Superior temporal gyrus (tissue), 1 donor: ENCODE data around the gene KCNN4.

ENCODE experiments used
- DNase-seq: peaks from one replicate; pipeline ENCODE4 v3.0.0-alpha.2; 2016; ENCODE audit errors: extremely low spot score

KCNN4 gene

GRCh38 chr19:43748205-43748594, 32.6 kb downstream of the KCNN4 start:
- no peak for DNase-seq

- no peak for DNase-seq
Observed at GRCh38 chr19:43747557-43748204, 33.1 kb downstream of the KCNN4 start.

- DNase-seq = peak; percentile 20
Observed at GRCh38 chr19:43743059-43743458, 37.7 kb downstream of the KCNN4 start.

- DNase-seq = no peak
Observed at GRCh38 chr19:43741075-43741825, 39.5 kb downstream of the KCNN4 start.

- DNase-seq = no peak
Observed at GRCh38 chr19:43739439-43740235, 41.1 kb downstream of the KCNN4 start.

- no peak for DNase-seq
Observed at GRCh38 chr19:43738780-43739211, 42.0 kb downstream of the KCNN4 start.

- no peak for DNase-seq
Observed at GRCh38 chr19:43735957-43736356, 44.8 kb downstream of the KCNN4 start.

- DNase-seq = no peak
Observed at GRCh38 chr19:43735013-43735412, 45.8 kb downstream of the KCNN4 start.

- DNase-seq = no peak
Observed at GRCh38 chr19:43731846-43732245, 48.9 kb downstream of the KCNN4 start.

GRCh38 chr19:43731346-43731745, 49.4 kb downstream of the KCNN4 start:
- no peak for DNase-seq

- no peak for DNase-seq
Observed at GRCh38 chr19:43729919-43730318, 50.9 kb downstream of the KCNN4 start.

GRCh38 chr19:43727593-43727853, 53.2 kb downstream of the KCNN4 start:
- no peak for DNase-seq

GRCh38 chr19:43726736-43727592, 53.8 kb downstream of the KCNN4 start:
- no peak for DNase-seq

GRCh38 chr19:43725468-43725867, 55.3 kb downstream of the KCNN4 start:
- DNase-seq = no peak

GRCh38 chr19:43724896-43725295, 55.9 kb downstream of the KCNN4 start:
- no peak for DNase-seq

GRCh38 chr19:43723588-43723987, 57.2 kb downstream of the KCNN4 start:
- DNase-seq = no peak

GRCh38 chr19:43721469-43722048, 59.2 kb downstream of the KCNN4 start:
- no peak for DNase-seq

- no peak for DNase-seq
Observed at GRCh38 chr19:43720936-43721335, 59.8 kb downstream of the KCNN4 start.

- DNase-seq = no peak
Observed at GRCh38 chr19:43719918-43720317, 60.9 kb downstream of the KCNN4 start.

- DNase-seq = no peak
Observed at GRCh38 chr19:43719378-43719868, 61.4 kb downstream of the KCNN4 start.

GRCh38 chr19:43718627-43719377, 62.0 kb downstream of the KCNN4 start:
- DNase-seq = no peak
